ENCODE results near the gene MEF2D. TPM values are rescaled to one million over a fixed set of nuclear protein-coding genes. Genes with fewer than 3 reads are reported as not detected.

MEF2D gene
- total RNA-seq, 1 experiment from 2014 or later, result 17.3 TPM

DNA sequence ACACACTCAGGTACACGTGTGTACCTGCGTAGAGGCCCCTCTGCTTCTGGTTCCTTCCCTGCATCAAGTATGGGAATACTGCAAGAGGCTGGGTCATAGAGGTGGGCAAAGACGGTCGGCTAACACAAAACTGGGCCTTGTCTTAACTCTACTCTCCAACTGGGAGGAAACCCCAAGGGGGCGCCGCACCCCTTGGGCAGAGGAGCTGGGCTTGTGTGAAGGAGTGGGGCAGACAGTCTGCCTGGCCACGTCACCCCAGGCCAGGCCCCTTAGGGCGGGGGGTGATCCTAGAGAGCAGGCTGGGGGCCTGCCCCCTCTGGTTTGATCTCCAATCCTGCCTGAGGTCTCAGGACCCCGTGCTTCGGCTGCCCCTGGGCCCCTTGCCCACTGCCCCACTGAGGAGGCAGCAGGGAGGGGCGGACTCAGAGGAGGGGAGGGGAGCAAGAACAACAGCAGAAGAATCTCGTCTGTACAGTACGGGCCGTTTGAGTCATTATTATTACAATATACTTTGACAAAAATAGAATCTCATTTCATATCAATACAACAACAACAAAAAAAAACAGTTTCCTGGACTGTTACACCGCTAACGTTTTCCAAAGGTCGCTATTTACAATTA, 34.7 kb downstream of the MEF2D start:
- H3K4me3 ChIP-seq (ENCODE audit: low read length), result no peak overlapping the region
- no peak overlapping the region for H3K27ac ChIP-seq (ENCODE audit: low read length)
- no peak for DNase-seq
- no peaks in the 10 kb centered on the region for H3K9me3 ChIP-seq (ENCODE audit: low read length)
- H3K4me2 ChIP-seq (ENCODE audit: low read length), result no peak overlapping the region
- H3K4me1 ChIP-seq (ENCODE audit: insufficient read depth, low read length), result no peaks in the 10 kb centered on the region
- TF ChIP-seq, protein P1, sequence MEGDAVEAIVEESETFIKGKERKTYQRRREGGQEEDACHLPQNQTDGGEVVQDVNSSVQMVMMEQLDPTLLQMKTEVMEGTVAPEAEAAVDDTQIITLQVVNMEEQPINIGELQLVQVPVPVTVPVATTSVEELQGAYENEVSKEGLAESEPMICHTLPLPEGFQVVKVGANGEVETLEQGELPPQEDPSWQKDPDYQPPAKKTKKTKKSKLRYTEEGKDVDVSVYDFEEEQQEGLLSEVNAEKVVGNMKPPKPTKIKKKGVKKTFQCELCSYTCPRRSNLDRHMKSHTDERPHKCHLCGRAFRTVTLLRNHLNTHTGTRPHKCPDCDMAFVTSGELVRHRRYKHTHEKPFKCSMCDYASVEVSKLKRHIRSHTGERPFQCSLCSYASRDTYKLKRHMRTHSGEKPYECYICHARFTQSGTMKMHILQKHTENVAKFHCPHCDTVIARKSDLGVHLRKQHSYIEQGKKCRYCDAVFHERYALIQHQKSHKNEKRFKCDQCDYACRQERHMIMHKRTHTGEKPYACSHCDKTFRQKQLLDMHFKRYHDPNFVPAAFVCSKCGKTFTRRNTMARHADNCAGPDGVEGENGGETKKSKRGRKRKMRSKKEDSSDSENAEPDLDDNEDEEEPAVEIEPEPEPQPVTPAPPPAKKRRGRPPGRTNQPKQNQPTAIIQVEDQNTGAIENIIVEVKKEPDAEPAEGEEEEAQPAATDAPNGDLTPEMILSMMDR (conservative IDR thresholded peaks at IDR 0.05; ENCODE audit: low read depth, low read length), result peak; percentile 50
- TF ChIP-seq EZH2phosphoT487 (IDR thresholded peaks at IDR 0.05; ENCODE audit: borderline replicate concordance, low read length) (no peak), EZH2 (IDR thresholded peaks at IDR 0.05; ENCODE audit: low read length, unreplicated experiment) (no peak)
- no peaks in the 10 kb centered on the region for H3K9me2 ChIP-seq (replicated peaks; ENCODE audit: low read length)
- POLR2A ChIA-PET (ENCODE audit: unreplicated experiment), result interaction anchor here (0.6 kb wide), 1 partner anchor 126 kb away, joined by 3 read pairs; the partner anchor contains the start of gene NAXE
- no TSS peak for BruUV-seq (replicated peaks)
- no peak for ATAC-seq
- no peaks in the 10 kb centered on the region for H3K79me2 ChIP-seq (ENCODE audit: low read length)
- peaks cover 18% of the 10 kb centered on the region; the same call in 1 of the 2 replicates for H3K36me3 ChIP-seq (ENCODE audit: low read depth, low read length)
- CTCF ChIA-PET, result no interaction called here
- no peak overlapping the region for H3K9ac ChIP-seq (ENCODE audit: low read length)
- no peak overlapping the region for H2AFZ ChIP-seq (ENCODE audit: low read length)
- intact Hi-C loops (cut with micrococcal nuclease), result no loop called here
- H4K20me1 ChIP-seq (ENCODE audit: low read length), result no peaks in the 10 kb centered on the region
- H3F3A ChIP-seq (ENCODE audit: low read length, unreplicated experiment), result no peaks in the 10 kb centered on the region
- H3K27me3 ChIP-seq (ENCODE audit: low read length), result no peaks in the 10 kb centered on the region

DNA sequence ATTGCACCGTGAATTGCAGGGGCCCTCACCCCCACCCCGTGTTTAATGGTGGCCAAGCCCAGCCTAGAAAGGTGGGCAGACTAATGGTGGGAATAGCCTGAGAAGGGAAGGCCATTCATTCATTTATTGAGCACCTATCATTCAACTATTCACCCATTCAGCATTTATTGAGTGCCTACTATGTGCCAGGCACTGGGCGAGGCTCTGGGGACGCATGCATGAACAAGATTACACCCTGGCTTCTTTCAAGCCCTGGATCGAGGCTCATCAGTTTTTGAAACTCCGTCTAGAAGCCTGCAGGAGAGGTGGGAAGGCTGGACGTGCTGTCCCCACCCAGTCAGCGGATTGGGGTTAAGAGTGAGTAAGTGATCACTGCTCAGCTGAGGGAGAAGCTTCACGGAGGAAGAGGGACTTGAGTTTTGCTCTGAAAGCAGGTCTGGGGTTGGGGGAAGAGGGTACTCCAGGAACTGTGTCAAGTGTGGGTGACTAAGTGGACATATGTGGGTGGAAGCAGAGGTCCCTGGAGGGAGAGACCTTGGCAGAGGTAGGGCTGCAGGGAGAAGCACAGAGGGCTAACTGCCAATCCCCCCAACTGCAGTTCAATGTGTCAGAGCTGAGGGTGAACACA, 35.6 kb downstream of the MEF2D start:
- BruUV-seq (replicated peaks), result no TSS peak
- Histone ChIP-seq H3K4me3 (ENCODE audit: low read length) (no peak overlapping the region), H3K4me1 (ENCODE audit: insufficient read depth, low read length) (no peaks in the 10 kb centered on the region), H4K20me1 (ENCODE audit: low read length) (no peaks in the 10 kb centered on the region), H3F3A (ENCODE audit: low read length, unreplicated experiment) (no peaks in the 10 kb centered on the region), H3K79me2 (ENCODE audit: low read length) (no peaks in the 10 kb centered on the region), H3K9me3 (ENCODE audit: low read length) (no peaks in the 10 kb centered on the region), H2AFZ (ENCODE audit: low read length) (no peak overlapping the region), H3K36me3 (ENCODE audit: low read depth, low read length) (peaks cover 16% of the 10 kb centered on the region; the same call in 1 of the 2 replicates), H3K9me2 (replicated peaks; ENCODE audit: low read length) (no peaks in the 10 kb centered on the region), H3K9ac (ENCODE audit: low read length) (no peak overlapping the region), H3K27ac (ENCODE audit: low read length) (no peak overlapping the region), H3K4me2 (ENCODE audit: low read length) (no peak overlapping the region), H3K27me3 (ENCODE audit: low read length) (no peaks in the 10 kb centered on the region)
- ATAC-seq, result no peak
- DNase-seq, result no peak
- intact Hi-C loops (cut with micrococcal nuclease), result no loop called here
- POLR2A ChIA-PET (ENCODE audit: unreplicated experiment), result interaction anchor here (0.6 kb wide), 1 partner anchor 127 kb away, joined by 3 read pairs; the partner anchor contains the start of gene NAXE
- TF ChIP-seq EZH2phosphoT487 (IDR thresholded peaks at IDR 0.05; ENCODE audit: borderline replicate concordance, low read length), result no peak
- TF ChIP-seq, protein P1 (conservative IDR thresholded peaks at IDR 0.05; ENCODE audit: low read depth, low read length), result no peak
- TF ChIP-seq EZH2 (IDR thresholded peaks at IDR 0.05; ENCODE audit: low read length, unreplicated experiment), result no peak
- CTCF ChIA-PET, result no interaction called here

DNA sequence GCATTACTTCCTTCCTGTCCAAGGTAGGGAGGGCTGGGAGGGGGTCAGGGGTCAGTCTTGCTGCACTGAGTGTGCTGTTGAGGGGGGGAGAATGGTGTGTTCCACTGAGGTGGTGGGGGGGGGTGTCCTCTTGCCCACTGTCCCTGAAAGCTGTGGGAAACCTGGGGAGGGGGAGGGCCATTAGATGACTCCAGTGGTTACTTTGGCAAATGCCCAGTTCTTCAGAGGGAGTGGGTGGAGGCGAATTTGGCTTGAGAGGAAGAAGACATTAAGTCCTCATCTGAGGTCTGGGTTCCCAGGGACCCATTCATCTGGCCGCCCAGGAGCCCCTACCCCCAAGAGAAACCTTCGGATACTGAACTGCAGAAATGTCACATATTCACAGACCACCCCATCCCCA, 36.2 kb downstream of the MEF2D start:
- Histone ChIP-seq H3K27me3 (ENCODE audit: low read length) (no peaks in the 10 kb centered on the region), H3K4me3 (ENCODE audit: low read length) (no peak overlapping the region), H4K20me1 (ENCODE audit: low read length) (no peaks in the 10 kb centered on the region), H3K4me1 (ENCODE audit: insufficient read depth, low read length) (no peaks in the 10 kb centered on the region), H3K79me2 (ENCODE audit: low read length) (no peaks in the 10 kb centered on the region), H3F3A (ENCODE audit: low read length, unreplicated experiment) (no peaks in the 10 kb centered on the region), H3K9me2 (replicated peaks; ENCODE audit: low read length) (no peaks in the 10 kb centered on the region), H3K9ac (ENCODE audit: low read length) (no peak overlapping the region), H3K4me2 (ENCODE audit: low read length) (no peak overlapping the region), H3K27ac (ENCODE audit: low read length) (no peak overlapping the region), H2AFZ (ENCODE audit: low read length) (no peak overlapping the region), H3K9me3 (ENCODE audit: low read length) (no peaks in the 10 kb centered on the region), H3K36me3 (ENCODE audit: low read depth, low read length) (peaks cover 14% of the 10 kb centered on the region; the same call in 1 of the 2 replicates)
- ChIA-PET POLR2A (ENCODE audit: unreplicated experiment) (no interaction called here), CTCF (no interaction called here)
- intact Hi-C loops (cut with micrococcal nuclease), result no loop called here
- no peak for DNase-seq
- TF ChIP-seq EZH2 (IDR thresholded peaks at IDR 0.05; ENCODE audit: low read length, unreplicated experiment) (no peak), EZH2phosphoT487 (IDR thresholded peaks at IDR 0.05; ENCODE audit: borderline replicate concordance, low read length) (no peak)
- TF ChIP-seq, protein P1 (conservative IDR thresholded peaks at IDR 0.05; ENCODE audit: low read depth, low read length), result no peak
- BruUV-seq (replicated peaks), result no TSS peak
- no peak for ATAC-seq
